ENCODE results near the gene TSPAN18.

DNA sequence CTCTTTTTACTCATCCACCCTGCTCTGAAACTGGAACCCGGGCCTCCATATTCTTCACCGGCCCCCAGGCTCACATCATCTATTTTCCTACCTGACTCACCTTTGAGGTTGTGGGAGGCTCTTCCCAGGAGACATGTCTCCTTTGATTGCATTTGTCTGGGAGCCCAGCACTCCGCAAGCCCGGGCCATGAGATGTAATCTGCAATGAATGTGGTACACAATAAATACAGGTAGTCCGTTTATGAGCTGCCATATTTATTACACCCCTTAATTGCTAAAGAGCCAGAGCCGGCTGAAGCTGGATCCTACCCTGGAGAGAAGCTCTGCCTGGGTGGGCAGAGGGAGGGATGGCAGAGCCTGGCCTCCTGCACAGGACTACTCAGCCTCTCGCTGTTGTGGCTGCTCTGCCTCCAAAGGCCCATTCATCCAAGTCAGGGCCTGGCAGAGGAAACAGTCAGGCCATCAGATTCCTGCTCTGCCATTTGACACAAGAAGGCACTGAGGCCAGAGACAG lies 174.4 kb downstream of the TSPAN18 start:
- TF ChIP-seq POLR2A (IDR thresholded peaks at IDR 0.05) = no peak
- TF ChIP-seq, protein P1, sequence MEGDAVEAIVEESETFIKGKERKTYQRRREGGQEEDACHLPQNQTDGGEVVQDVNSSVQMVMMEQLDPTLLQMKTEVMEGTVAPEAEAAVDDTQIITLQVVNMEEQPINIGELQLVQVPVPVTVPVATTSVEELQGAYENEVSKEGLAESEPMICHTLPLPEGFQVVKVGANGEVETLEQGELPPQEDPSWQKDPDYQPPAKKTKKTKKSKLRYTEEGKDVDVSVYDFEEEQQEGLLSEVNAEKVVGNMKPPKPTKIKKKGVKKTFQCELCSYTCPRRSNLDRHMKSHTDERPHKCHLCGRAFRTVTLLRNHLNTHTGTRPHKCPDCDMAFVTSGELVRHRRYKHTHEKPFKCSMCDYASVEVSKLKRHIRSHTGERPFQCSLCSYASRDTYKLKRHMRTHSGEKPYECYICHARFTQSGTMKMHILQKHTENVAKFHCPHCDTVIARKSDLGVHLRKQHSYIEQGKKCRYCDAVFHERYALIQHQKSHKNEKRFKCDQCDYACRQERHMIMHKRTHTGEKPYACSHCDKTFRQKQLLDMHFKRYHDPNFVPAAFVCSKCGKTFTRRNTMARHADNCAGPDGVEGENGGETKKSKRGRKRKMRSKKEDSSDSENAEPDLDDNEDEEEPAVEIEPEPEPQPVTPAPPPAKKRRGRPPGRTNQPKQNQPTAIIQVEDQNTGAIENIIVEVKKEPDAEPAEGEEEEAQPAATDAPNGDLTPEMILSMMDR (IDR thresholded peaks at IDR 0.05) = no peak

Data from stomach (tissue), 4 donors.